HEK293 (cell line): ENCODE measurements around the gene MAP7.

Experiments
- CTCF ChIA-PET: fragments of 350-600 bp; formaldehyde crosslinking; extraction: SDS; loops from one replicate; lab custom pipeline; 2021; ENCODE audit warnings: antibody characterized with exemption; lab: Yijun Ruan, JAX
- POLR2A ChIA-PET: fragments of 300-600 bp; formaldehyde crosslinking; extraction: SDS; loops from one replicate; lab custom pipeline; 2020; ENCODE audit warnings: antibody characterized with exemption, inconsistent platforms; lab: Yijun Ruan, JAX
- H3K27ac ChIP-seq: fragments of 200-500 bp; sonication (Bioruptor generic); 2 replicates; pipeline ENCODE4 v1.5.1; 2014; ENCODE audit warnings: low read depth, low read length, control low read depth, inconsistent platforms; ENCODE audit errors: extremely low read depth
- H3K36me3 ChIP-seq, 2 experiments: fragments of 200-500 bp in 1 of 2; sonication (Bioruptor generic) in 1 of 2; 1 replicate in 1 of 2; 2 replicates in 1 of 2; pipeline ENCODE4 v1.5.1; 2014 to 2017; ENCODE audit warnings: inconsistent platforms in 2 of 2, low read length in 2 of 2; ENCODE audit not compliant: control insufficient read depth in 2 of 2, insufficient read depth in 1 of 2
- H3K4me1 ChIP-seq: fragments of 200-500 bp; sonication (Bioruptor generic); 2 replicates; pipeline ENCODE4 v1.5.1; 2014; ENCODE audit warnings: mild to moderate bottlenecking, low read length, inconsistent platforms; ENCODE audit not compliant: control insufficient read depth, insufficient read depth
- H3K4me3 ChIP-seq: 2 replicates; pipeline ENCODE4 v1.5.1; 2011; ENCODE audit warnings: low read depth, mild to moderate bottlenecking, control low read depth, low read length, moderate library complexity
- H3K9me3 ChIP-seq: fragments of 200-500 bp; sonication (Bioruptor generic); 2 replicates; pipeline ENCODE4 v1.5.1; 2014; ENCODE audit warnings: low read depth, low read length, inconsistent platforms; ENCODE audit not compliant: control insufficient read depth, insufficient read depth
- BCL11A ChIP-seq: fragments of 450-650 bp; formaldehyde crosslinking; IDR thresholded peaks from 2 replicates; pipeline ENCODE4 v1.5.1; 2016; ENCODE audit warnings: low read depth, missing biosample characterization, missing genetic modification characterization
- EGR2 ChIP-seq: fragments of 450-650 bp; formaldehyde crosslinking; IDR thresholded peaks from 2 replicates; pipeline ENCODE4 v1.5.1; 2016; ENCODE audit warnings: low read depth, missing biosample characterization, missing genetic modification characterization
- GFI1B ChIP-seq: fragments of 450-650 bp; formaldehyde crosslinking; IDR thresholded peaks from 2 replicates; pipeline ENCODE4 v1.5.1; 2016; ENCODE audit warnings: missing biosample characterization, missing genetic modification characterization
- HOXC10 ChIP-seq: sonication (generic); formaldehyde crosslinking; IDR thresholded peaks from 2 replicates; pipeline ENCODE4 v1.8.1; 2023; ENCODE audit warnings: mild to moderate bottlenecking, missing genetic modification reagents
- PRDM6 ChIP-seq: fragments of 450-650 bp; formaldehyde crosslinking; IDR thresholded peaks from 2 replicates; pipeline ENCODE4 v1.5.1; 2017; ENCODE audit warnings: missing biosample characterization, missing genetic modification characterization
- SCRT2 ChIP-seq: fragments of 450-650 bp; formaldehyde crosslinking; IDR thresholded peaks from 2 replicates; pipeline ENCODE4 v1.5.1; 2016; ENCODE audit warnings: missing biosample characterization, missing genetic modification characterization
- ZBTB17 ChIP-seq: fragments of 450-650 bp; formaldehyde crosslinking; IDR thresholded peaks from 2 replicates; pipeline ENCODE4 v1.5.1; 2016; ENCODE audit warnings: missing biosample characterization, missing genetic modification characterization
- ZBTB21 ChIP-seq: fragments of 450-650 bp; formaldehyde crosslinking; IDR thresholded peaks from 2 replicates; pipeline ENCODE4 v1.5.1; 2017; ENCODE audit warnings: missing biosample characterization, missing genetic modification characterization
- ZBTB7A ChIP-seq: fragments of 450-650 bp; formaldehyde crosslinking; IDR thresholded peaks from 2 replicates; pipeline ENCODE4 v1.5.1; 2016; ENCODE audit warnings: low read depth, missing biosample characterization, missing genetic modification characterization
- ZFHX2 ChIP-seq: fragments of 450-650 bp; formaldehyde crosslinking; conservative IDR thresholded peaks from 2 replicates; pipeline ENCODE4 v1.5.1; 2016; ENCODE audit warnings: missing biosample characterization, missing genetic modification characterization
- ZFP3 ChIP-seq: fragments of 450-650 bp; formaldehyde crosslinking; IDR thresholded peaks from 2 replicates; pipeline ENCODE4 v1.5.1; 2016; ENCODE audit warnings: low read depth, missing biosample characterization, missing genetic modification characterization
- ZFP37 ChIP-seq: fragments of 450-650 bp; formaldehyde crosslinking; IDR thresholded peaks from 2 replicates; pipeline ENCODE4 v1.5.1; 2016; ENCODE audit warnings: missing biosample characterization, missing genetic modification characterization
- ZFP69B ChIP-seq: fragments of 450-650 bp; formaldehyde crosslinking; IDR thresholded peaks from 2 replicates; pipeline ENCODE4 v1.5.1; 2016; ENCODE audit warnings: missing biosample characterization, missing genetic modification characterization
- ZNF148 ChIP-seq: fragments of 450-650 bp; formaldehyde crosslinking; IDR thresholded peaks from 2 replicates; pipeline ENCODE4 v1.5.0; 2017; ENCODE audit warnings: missing biosample characterization, missing genetic modification characterization, borderline replicate concordance
- ZNF18 ChIP-seq: fragments of 450-650 bp; formaldehyde crosslinking; IDR thresholded peaks from 2 replicates; pipeline ENCODE4 v1.5.1; 2016; ENCODE audit warnings: missing biosample characterization, missing genetic modification characterization
- ZNF184 ChIP-seq: fragments of 450-650 bp; IDR thresholded peaks from 2 replicates; pipeline ENCODE4 v1.5.1; 2018; ENCODE audit warnings: missing biosample characterization, mild to moderate bottlenecking, missing genetic modification characterization
- ZNF221 ChIP-seq: fragments of 450-650 bp; formaldehyde crosslinking; IDR thresholded peaks from 2 replicates; pipeline ENCODE4 v1.5.1; 2017; ENCODE audit warnings: missing biosample characterization, missing genetic modification characterization, borderline replicate concordance
- ZNF24 ChIP-seq: fragments of 450-650 bp; formaldehyde crosslinking; IDR thresholded peaks from 2 replicates; pipeline ENCODE4 v1.5.1; 2016; ENCODE audit warnings: missing biosample characterization, missing genetic modification characterization
- ZNF324 ChIP-seq: fragments of 450-650 bp; formaldehyde crosslinking; IDR thresholded peaks from 2 replicates; pipeline ENCODE4 v1.5.1; 2016; ENCODE audit warnings: missing biosample characterization, missing genetic modification characterization
- ZNF350 ChIP-seq: fragments of 450-650 bp; formaldehyde crosslinking; IDR thresholded peaks from 2 replicates; pipeline ENCODE4 v1.5.0; 2017; ENCODE audit warnings: missing biosample characterization, mild to moderate bottlenecking, missing genetic modification characterization
- ZNF423 ChIP-seq: fragments of 450-650 bp; formaldehyde crosslinking; IDR thresholded peaks from 2 replicates; pipeline ENCODE4 v1.5.1; 2016; ENCODE audit warnings: missing biosample characterization, missing genetic modification characterization
- ZNF513 ChIP-seq: fragments of 450-650 bp; IDR thresholded peaks from 2 replicates; pipeline ENCODE4 v1.5.1; 2018; ENCODE audit warnings: missing biosample characterization, missing genetic modification characterization
- ZNF530 ChIP-seq: fragments of 450-650 bp; formaldehyde crosslinking; IDR thresholded peaks from 2 replicates; pipeline ENCODE4 v1.5.1; 2016; ENCODE audit warnings: low read depth, missing biosample characterization, missing genetic modification characterization
- ZNF596 ChIP-seq: fragments of 450-650 bp; IDR thresholded peaks from 2 replicates; pipeline ENCODE4 v1.5.0; 2018; ENCODE audit warnings: missing biosample characterization, mild to moderate bottlenecking, missing genetic modification characterization, moderate library complexity
- ZNF600 ChIP-seq: fragments of 450-650 bp; formaldehyde crosslinking; IDR thresholded peaks from 2 replicates; pipeline ENCODE4 v1.5.1; 2016; ENCODE audit warnings: missing biosample characterization, missing genetic modification characterization
- ZNF629 ChIP-seq: fragments of 450-650 bp; formaldehyde crosslinking; IDR thresholded peaks from 2 replicates; pipeline ENCODE4 v1.5.1; 2017; ENCODE audit warnings: missing biosample characterization, missing genetic modification characterization
- ZNF785 ChIP-seq: fragments of 450-650 bp; formaldehyde crosslinking; IDR thresholded peaks from 2 replicates; pipeline ENCODE4 v1.5.1; 2016; ENCODE audit warnings: missing biosample characterization, missing genetic modification characterization
- ZSCAN30 ChIP-seq: fragments of 450-650 bp; IDR thresholded peaks from 2 replicates; pipeline ENCODE4 v1.5.1; 2018; ENCODE audit warnings: missing biosample characterization, mild to moderate bottlenecking, missing genetic modification characterization, moderate library complexity
- ZXDB ChIP-seq: fragments of 450-650 bp; formaldehyde crosslinking; IDR thresholded peaks from 2 replicates; pipeline ENCODE4 v1.5.1; 2016; ENCODE audit warnings: missing biosample characterization, missing genetic modification characterization

MAP7 gene

GRCh38 chr6:136524339-136524935 lies 25.8 kb downstream of the MAP7 start:
- ChIA-PET CTCF (interaction anchor here (0.6 to 3.2 kb wide), 6 partner anchors 9 to 96 kb away, joined by 3 to 14 read pairs (median 3); no protein-coding TSS in a partner anchor), POLR2A (no interaction called here)
- peaks cover 28% of the 10 kb centered on the region for H3K4me1 ChIP-seq
- peak overlapping the region; percentile 18; the same call in 1 of the 2 replicates for H3K27ac ChIP-seq
- no peaks in the 10 kb centered on the region for H3K36me3 ChIP-seq
- no peaks in the 10 kb centered on the region for H3K9me3 ChIP-seq
- no peak overlapping the region for H3K4me3 ChIP-seq
- no peak for TF ChIP-seq ZNF148 (tag by site-specific recombination)
- no peak for TF ChIP-seq ZNF530 (tag by site-specific recombination)
- 0 out of 2 replicates have a peak, but pooled peaks have one; percentile 12 for TF ChIP-seq ZXDB (tag by site-specific recombination)
- no peak for TF ChIP-seq ZNF785 (tag by site-specific recombination)
- TF ChIP-seq ZNF184 (tag by site-specific recombination), result no peak
- no peak for TF ChIP-seq ZNF24 (tag by site-specific recombination)
- TF ChIP-seq HOXC10, result no peak
- TF ChIP-seq ZNF18 (tag by site-specific recombination), result no peak
- peak; percentile 86 for TF ChIP-seq PRDM6 (tag by site-specific recombination)
- peak; percentile 97 for TF ChIP-seq ZNF629
- TF ChIP-seq ZBTB7A (tag by site-specific recombination), result no peak
- 0 out of 2 replicates have a peak, but pooled peaks have one; percentile 35 for TF ChIP-seq SCRT2 (tag by site-specific recombination)
- TF ChIP-seq ZNF423, result no peak
- no peak for TF ChIP-seq ZNF350
- no peak for TF ChIP-seq BCL11A
- TF ChIP-seq ZNF596 (tag by site-specific recombination), result no peak
- TF ChIP-seq ZNF600 (tag by site-specific recombination), result 0 out of 2 replicates have a peak, but pooled peaks have one; percentile 2
- TF ChIP-seq ZNF221 (tag by site-specific recombination), result no peak
- TF ChIP-seq ZNF513, result no peak
- TF ChIP-seq ZSCAN30 (tag by site-specific recombination), result 0 out of 2 replicates have a peak, but pooled peaks have one; percentile 46
- TF ChIP-seq ZBTB17, result 0 out of 2 replicates have a peak, but pooled peaks have one; percentile 29
- no peak for TF ChIP-seq ZNF324 (tag by site-specific recombination)
- no peak for TF ChIP-seq ZFP69B
- TF ChIP-seq ZFP37 (tag by site-specific recombination), result 0 out of 2 replicates have a peak, but pooled peaks have one; percentile 13
- no peak for TF ChIP-seq EGR2
- no peak for TF ChIP-seq GFI1B (tag by site-specific recombination)
- TF ChIP-seq ZFP3, result no peak
- TF ChIP-seq ZFHX2 (tag by site-specific recombination), result no peak
- TF ChIP-seq ZBTB21, result peak; percentile 86
